ENCODE measurements around the gene MARCHF4. TPM values are rescaled to one million over a fixed set of nuclear protein-coding genes. Genes with fewer than 3 reads are reported as not detected.
A peak's percentile ranks its signal among the peaks of the same experiment; 100 is the strongest.

Gene MARCHF4
- total RNA-seq, 1 donor from 2014 or later, result 0.09 TPM

GRCh38 chr2:216408426-216409290 is 36.4 kb upstream of the MARCHF4 start:
- no peaks in the 10 kb centered on the region for H3K27me3 ChIP-seq
- ATAC-seq, result no peak
- no peaks in the 10 kb centered on the region for H3K9me3 ChIP-seq
- H3K4me3 ChIP-seq, result no peak overlapping the region
- no peak for DNase-seq
- H3K36me3 ChIP-seq, result no peaks in the 10 kb centered on the region
- TF ChIP-seq CTCF (IDR thresholded peaks at IDR 0.05), result no peak
- intact Hi-C loops (cut with DNase I), result loop anchor here (10.0 kb wide), 1 partner anchor 184 kb away; no protein-coding TSS in a partner anchor
- H3K27ac ChIP-seq, result no peak overlapping the region
- H3K4me1 ChIP-seq, result no peaks in the 10 kb centered on the region

- H3K9me3 ChIP-seq, result no peaks in the 10 kb centered on the region
- no peak for TF ChIP-seq CTCF (IDR thresholded peaks at IDR 0.05)
- DNase-seq (no peak), ATAC-seq (no peak)
- intact Hi-C loops (cut with DNase I), result loop anchor here (10.0 kb wide), 1 partner anchor 182 kb away; no protein-coding TSS in a partner anchor
- no peak overlapping the region for H3K27ac ChIP-seq
- no peak overlapping the region for H3K4me3 ChIP-seq
- no peaks in the 10 kb centered on the region for H3K27me3 ChIP-seq
- H3K4me1 ChIP-seq, result no peaks in the 10 kb centered on the region
- H3K36me3 ChIP-seq, result no peaks in the 10 kb centered on the region
Measured at GRCh38 chr2:216406826-216407225, 34.5 kb upstream of the MARCHF4 start.

GRCh38 chr2:216405588-216405987 is 33.3 kb upstream of the MARCHF4 start:
- Histone ChIP-seq H3K27ac (no peak overlapping the region), H3K4me3 (no peak overlapping the region), H3K9me3 (no peaks in the 10 kb centered on the region), H3K36me3 (no peaks in the 10 kb centered on the region), H3K27me3 (no peaks in the 10 kb centered on the region), H3K4me1 (no peaks in the 10 kb centered on the region)
- intact Hi-C loops (cut with DNase I), result loop anchor here (10.0 kb wide), 1 partner anchor 181 kb away; no protein-coding TSS in a partner anchor
- DNase-seq, result no peak
- no peak for TF ChIP-seq CTCF (IDR thresholded peaks at IDR 0.05)
- ATAC-seq, result no peak

GRCh38 chr2:216404010-216404618 is 31.8 kb upstream of the MARCHF4 start:
- Histone ChIP-seq H3K9me3 (no peaks in the 10 kb centered on the region), H3K27me3 (no peaks in the 10 kb centered on the region), H3K4me1 (no peaks in the 10 kb centered on the region), H3K27ac (no peak overlapping the region), H3K36me3 (no peaks in the 10 kb centered on the region), H3K4me3 (no peak overlapping the region)
- intact Hi-C loops (cut with DNase I), result loop anchor here (10.0 kb wide), 1 partner anchor 179 kb away; no protein-coding TSS in a partner anchor
- peak; percentile 92 for TF ChIP-seq CTCF (IDR thresholded peaks at IDR 0.05)
- DNase-seq (no peak), ATAC-seq (peak; percentile 85)

GRCh38 chr2:216402751-216403150 is 30.5 kb upstream of the MARCHF4 start:
- H3K4me3 ChIP-seq, result no peak overlapping the region
- DNase-seq (no peak), ATAC-seq (no peak)
- H3K4me1 ChIP-seq, result no peaks in the 10 kb centered on the region
- H3K27me3 ChIP-seq, result no peaks in the 10 kb centered on the region
- intact Hi-C loops (cut with DNase I), result loop anchor here (10.0 kb wide), 1 partner anchor 178 kb away; no protein-coding TSS in a partner anchor
- no peak for TF ChIP-seq CTCF (IDR thresholded peaks at IDR 0.05)
- no peaks in the 10 kb centered on the region for H3K9me3 ChIP-seq
- H3K36me3 ChIP-seq, result no peaks in the 10 kb centered on the region
- H3K27ac ChIP-seq, result no peak overlapping the region
